ENCODE results near the gene DNAH10. TPM values are rescaled to one million over a fixed set of nuclear protein-coding genes. Genes with fewer than 3 reads are reported as not detected.

The DNAH10 gene
- total RNA-seq, 1 donor: 0.43 TPM

DNA sequence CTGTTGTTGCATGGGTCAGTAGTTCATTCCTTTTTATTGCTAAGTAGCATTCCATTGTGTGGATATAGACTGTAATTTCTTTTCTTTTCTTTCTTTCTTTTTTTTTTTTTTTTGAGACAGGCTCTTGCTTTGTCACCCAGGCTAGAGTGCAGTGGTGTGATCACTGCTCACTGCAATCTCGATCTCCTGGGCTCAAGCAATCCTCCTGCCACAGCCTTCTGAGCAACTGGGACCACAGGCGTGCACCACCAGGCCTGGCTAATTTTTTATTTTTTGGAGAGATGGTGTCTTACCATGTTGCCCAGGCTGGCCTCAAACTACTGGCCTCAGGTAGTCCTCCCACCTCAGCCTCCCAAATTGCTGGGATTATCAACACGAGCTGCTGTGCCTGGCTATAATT lies 44.8 kb upstream of the DNAH10 start:
- DNase-seq (ENCODE audit: low read depth): no peak
- TF ChIP-seq, protein P1, sequence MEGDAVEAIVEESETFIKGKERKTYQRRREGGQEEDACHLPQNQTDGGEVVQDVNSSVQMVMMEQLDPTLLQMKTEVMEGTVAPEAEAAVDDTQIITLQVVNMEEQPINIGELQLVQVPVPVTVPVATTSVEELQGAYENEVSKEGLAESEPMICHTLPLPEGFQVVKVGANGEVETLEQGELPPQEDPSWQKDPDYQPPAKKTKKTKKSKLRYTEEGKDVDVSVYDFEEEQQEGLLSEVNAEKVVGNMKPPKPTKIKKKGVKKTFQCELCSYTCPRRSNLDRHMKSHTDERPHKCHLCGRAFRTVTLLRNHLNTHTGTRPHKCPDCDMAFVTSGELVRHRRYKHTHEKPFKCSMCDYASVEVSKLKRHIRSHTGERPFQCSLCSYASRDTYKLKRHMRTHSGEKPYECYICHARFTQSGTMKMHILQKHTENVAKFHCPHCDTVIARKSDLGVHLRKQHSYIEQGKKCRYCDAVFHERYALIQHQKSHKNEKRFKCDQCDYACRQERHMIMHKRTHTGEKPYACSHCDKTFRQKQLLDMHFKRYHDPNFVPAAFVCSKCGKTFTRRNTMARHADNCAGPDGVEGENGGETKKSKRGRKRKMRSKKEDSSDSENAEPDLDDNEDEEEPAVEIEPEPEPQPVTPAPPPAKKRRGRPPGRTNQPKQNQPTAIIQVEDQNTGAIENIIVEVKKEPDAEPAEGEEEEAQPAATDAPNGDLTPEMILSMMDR (IDR thresholded peaks at IDR 0.05; ENCODE audit: insufficient read depth, low read depth, low read length): no peak
- H3K4me3 ChIP-seq (ENCODE audit: low read depth, low read length): no peak overlapping the region

DNA sequence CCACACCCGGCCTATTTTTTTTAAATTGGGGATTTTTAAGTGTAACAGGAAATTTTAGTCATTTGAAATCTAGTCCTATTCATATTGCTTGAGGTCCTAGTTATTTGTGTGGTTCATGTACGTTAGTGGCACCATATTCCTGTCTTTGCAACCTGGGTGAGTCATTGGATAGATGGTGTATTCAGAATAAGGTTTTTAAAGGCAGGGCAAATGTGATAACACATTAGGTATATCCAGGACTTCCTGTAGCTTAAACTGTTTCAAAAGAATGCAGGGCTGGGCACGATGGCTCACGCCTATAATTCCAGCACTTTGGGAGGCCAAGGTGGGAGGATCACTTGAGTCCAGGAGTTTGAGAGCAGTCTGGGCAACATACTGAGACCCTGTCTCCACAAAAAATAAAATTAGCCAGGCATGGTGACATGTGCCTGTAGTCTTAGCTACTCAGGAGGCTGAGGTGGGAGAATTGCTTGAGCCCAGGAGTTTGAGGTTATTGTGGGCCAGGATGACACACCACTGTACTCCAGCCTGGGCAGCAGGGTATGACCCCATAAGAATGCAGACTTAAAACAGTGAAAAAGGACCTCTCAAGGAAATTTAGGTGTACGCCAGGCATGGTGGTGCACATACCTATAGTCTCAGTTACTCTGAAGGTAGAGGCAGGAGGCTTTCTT lies 41.8 kb upstream of the DNAH10 start:
- TF ChIP-seq, protein P1 (IDR thresholded peaks at IDR 0.05; ENCODE audit: insufficient read depth, low read depth, low read length): no peak
- no peak overlapping the region for H3K4me3 ChIP-seq (ENCODE audit: low read depth, low read length)
- DNase-seq (ENCODE audit: low read depth): no peak

DNA sequence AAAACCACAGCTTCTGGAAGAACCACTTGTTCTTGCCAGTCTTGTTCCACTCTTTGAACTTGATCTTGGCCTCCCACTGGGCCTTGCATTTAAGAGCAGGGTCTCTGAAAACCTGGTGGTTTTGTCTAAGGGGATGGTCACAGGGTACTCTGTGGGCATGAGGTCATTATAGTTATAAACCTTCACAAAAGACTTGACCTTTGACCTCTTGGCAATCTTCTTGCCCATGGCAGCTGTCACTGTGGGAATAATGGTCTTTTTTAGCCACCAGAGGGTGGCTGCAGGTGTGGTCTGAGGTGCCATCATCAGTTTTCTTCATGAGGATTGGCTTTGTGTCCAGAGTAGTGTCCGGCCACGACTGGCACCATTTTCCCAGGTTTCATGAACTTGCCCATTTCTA lies 40.9 kb upstream of the DNAH10 start:
- TF ChIP-seq, protein P1 (IDR thresholded peaks at IDR 0.05; ENCODE audit: insufficient read depth, low read depth, low read length): no peak
- DNase-seq (ENCODE audit: low read depth): no peak
- H3K4me3 ChIP-seq (ENCODE audit: low read depth, low read length): no peak overlapping the region

DNA sequence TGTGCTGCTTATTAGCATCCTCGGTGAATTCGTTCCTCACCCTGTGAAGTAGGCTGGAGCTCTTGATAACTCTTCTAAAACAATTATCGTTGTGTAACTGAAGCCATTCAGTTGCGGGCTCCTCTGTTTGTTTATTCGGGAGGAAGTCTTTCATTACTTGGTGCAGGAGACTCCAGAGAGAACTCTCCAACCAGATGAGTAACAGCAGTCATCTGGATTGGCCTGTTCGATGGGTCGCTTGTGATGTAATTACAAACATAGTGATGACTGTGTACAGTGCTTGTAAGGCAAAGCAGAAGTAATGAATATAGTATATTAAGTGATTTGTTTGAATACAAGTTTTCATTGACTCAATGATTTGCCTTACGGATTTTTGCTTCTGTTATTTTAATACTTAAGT lies 39.1 kb upstream of the DNAH10 start:
- TF ChIP-seq, protein P1 (IDR thresholded peaks at IDR 0.05; ENCODE audit: insufficient read depth, low read depth, low read length): no peak
- DNase-seq (ENCODE audit: low read depth): no peak
- no peak overlapping the region for H3K4me3 ChIP-seq (ENCODE audit: low read depth, low read length)

DNA sequence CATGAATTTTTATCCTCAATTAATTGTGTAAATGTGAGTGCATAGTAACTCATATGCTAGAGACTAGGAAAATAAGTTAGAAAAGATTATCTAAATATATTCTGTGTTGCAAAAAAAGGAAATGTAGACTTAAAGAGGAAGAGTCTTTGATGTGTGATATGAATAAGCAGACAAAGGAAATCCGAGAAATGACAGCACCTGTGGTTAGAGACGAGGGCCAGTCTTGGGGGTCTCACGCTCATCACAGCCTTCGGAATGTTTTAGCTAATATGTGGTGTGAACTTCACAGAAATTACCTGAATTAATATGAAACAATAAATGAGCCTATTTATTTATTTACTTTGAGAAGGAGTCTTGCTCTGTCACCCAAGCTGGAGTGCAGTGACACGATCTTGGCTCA lies 38.3 kb upstream of the DNAH10 start:
- no peak for DNase-seq (ENCODE audit: low read depth)
- no peak overlapping the region for H3K4me3 ChIP-seq (ENCODE audit: low read depth, low read length)
- TF ChIP-seq, protein P1 (IDR thresholded peaks at IDR 0.05; ENCODE audit: insufficient read depth, low read depth, low read length): no peak

DNA sequence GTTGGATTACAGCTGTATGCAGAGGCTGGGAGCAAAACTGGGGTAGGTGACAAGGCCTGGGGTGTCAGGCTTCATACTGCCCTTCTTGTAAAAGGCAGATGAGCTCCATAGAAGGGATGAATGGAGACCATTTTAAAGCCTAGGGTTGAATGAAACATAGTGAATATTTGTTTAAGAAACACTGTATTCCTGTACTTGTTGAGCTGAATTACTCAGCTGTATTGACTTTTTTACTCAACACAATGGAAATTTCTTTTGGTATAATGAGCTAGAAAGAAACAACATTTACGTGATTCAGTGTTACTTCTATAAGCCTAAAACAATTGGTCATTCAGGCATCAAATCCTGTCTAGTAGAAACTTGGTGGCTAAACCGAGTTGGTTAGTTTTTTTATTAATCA lies 35.9 kb upstream of the DNAH10 start:
- no peak for DNase-seq (ENCODE audit: low read depth)
- H3K4me3 ChIP-seq (ENCODE audit: low read depth, low read length): no peak overlapping the region
- TF ChIP-seq, protein P1 (IDR thresholded peaks at IDR 0.05; ENCODE audit: insufficient read depth, low read depth, low read length): no peak

DNA sequence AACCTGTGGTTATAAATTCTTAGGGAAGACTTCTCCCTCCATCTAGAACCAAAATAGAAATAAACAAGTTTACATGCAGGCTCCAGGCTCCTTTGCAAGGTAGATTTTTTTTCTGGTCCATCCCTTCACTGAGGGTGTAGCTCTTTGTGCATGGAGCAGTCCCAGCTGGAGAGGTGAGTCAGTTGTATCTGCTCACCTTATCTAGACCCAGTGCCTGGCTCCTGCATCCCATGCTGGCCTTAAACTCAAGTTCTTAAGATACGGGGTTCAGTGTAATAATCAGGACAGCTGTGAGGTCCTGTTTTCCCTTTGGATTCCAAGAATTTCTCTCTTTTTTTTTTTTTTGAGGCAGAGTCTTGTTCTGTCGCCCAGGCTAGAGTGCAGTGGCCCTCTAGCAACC lies 35.1 kb upstream of the DNAH10 start:
- TF ChIP-seq, protein P1 (IDR thresholded peaks at IDR 0.05; ENCODE audit: insufficient read depth, low read depth, low read length): no peak
- no peak for DNase-seq (ENCODE audit: low read depth)
- no peak overlapping the region for H3K4me3 ChIP-seq (ENCODE audit: low read depth, low read length)
